Measurements from ENCODE around the gene ADAMTSL1.

ADAMTSL1 gene

DNA sequence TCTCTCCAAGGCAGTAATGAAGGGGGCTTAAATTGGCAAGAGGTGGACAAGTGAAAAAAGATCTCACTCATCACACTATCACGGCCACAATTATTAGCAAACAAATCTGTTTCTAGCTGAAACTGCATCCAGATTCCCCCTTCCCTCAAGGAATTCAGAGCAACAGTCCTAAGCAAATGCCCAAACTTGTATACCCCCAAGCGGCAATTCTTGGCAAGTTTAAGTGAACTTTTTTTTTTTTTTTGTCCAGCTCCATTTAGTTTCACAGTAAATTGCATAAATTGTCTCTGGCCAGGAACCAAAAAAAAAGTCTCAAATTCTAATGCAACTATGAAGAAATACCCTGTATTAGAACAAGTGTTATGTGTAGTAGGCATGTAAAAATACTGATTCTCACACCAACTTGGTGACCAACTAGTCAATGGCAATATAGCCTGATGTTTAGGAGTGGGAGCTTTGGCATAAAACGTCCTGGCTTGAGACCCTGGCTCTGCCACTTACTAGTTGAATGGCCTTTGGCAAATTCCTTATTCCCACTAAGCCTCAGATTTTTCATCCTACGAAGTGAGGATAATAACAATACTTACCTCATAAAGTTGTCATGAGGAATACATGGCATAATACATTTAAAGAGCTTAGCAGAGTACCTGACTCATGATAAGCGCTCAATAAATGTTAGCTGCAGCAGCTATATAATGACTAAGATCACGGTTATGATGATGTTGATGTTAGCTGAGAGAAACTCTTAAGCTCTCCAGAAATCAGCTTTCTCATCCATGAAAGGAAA, 193.2 kb downstream of the ADAMTSL1 start:
- no peak overlapping the region for H3K4me2 ChIP-seq (ENCODE audit: low read depth, low read length, poor library complexity, severe bottlenecking)
- no peaks in the 10 kb centered on the region for H3K27me3 ChIP-seq (ENCODE audit: insufficient read depth, low read length, poor library complexity, severe bottlenecking)
- no peak overlapping the region for H3K4me3 ChIP-seq (ENCODE audit: low read length, poor library complexity, severe bottlenecking)
- no peaks in the 10 kb centered on the region for H3K36me3 ChIP-seq (ENCODE audit: insufficient read depth, low read length)
- no peaks in the 10 kb centered on the region for H3K9me3 ChIP-seq (ENCODE audit: insufficient read depth, low read depth, low read length)
- TF ChIP-seq, protein P1, sequence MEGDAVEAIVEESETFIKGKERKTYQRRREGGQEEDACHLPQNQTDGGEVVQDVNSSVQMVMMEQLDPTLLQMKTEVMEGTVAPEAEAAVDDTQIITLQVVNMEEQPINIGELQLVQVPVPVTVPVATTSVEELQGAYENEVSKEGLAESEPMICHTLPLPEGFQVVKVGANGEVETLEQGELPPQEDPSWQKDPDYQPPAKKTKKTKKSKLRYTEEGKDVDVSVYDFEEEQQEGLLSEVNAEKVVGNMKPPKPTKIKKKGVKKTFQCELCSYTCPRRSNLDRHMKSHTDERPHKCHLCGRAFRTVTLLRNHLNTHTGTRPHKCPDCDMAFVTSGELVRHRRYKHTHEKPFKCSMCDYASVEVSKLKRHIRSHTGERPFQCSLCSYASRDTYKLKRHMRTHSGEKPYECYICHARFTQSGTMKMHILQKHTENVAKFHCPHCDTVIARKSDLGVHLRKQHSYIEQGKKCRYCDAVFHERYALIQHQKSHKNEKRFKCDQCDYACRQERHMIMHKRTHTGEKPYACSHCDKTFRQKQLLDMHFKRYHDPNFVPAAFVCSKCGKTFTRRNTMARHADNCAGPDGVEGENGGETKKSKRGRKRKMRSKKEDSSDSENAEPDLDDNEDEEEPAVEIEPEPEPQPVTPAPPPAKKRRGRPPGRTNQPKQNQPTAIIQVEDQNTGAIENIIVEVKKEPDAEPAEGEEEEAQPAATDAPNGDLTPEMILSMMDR (conservative IDR thresholded peaks at IDR 0.05; ENCODE audit: low read length) = no peak
- no peak for TF ChIP-seq EZH2phosphoT487 (IDR thresholded peaks at IDR 0.05; ENCODE audit: borderline replicate concordance)
- H3K79me2 ChIP-seq (ENCODE audit: insufficient read depth, low read length) = no peaks in the 10 kb centered on the region
- H4K20me1 ChIP-seq (ENCODE audit: insufficient read depth, low read length, poor library complexity, severe bottlenecking) = no peaks in the 10 kb centered on the region
- no peak overlapping the region for H3K9ac ChIP-seq (ENCODE audit: low read depth, low read length, poor library complexity, severe bottlenecking)
- no peak overlapping the region for H2AFZ ChIP-seq (ENCODE audit: low read length)
- H3K4me1 ChIP-seq (ENCODE audit: insufficient read depth, low read length, poor library complexity, severe bottlenecking) = no peaks in the 10 kb centered on the region
- H3K9me2 ChIP-seq (replicated peaks; ENCODE audit: low read depth, low read length) = no peaks in the 10 kb centered on the region
- H3F3A ChIP-seq (ENCODE audit: low read depth) = no peaks in the 10 kb centered on the region

- Histone ChIP-seq H3K4me2 (ENCODE audit: low read depth, low read length, poor library complexity, severe bottlenecking) (no peak overlapping the region), H3K9me2 (replicated peaks; ENCODE audit: low read depth, low read length) (no peaks in the 10 kb centered on the region), H3K4me1 (ENCODE audit: insufficient read depth, low read length, poor library complexity, severe bottlenecking) (no peaks in the 10 kb centered on the region), H3K36me3 (ENCODE audit: insufficient read depth, low read length) (no peaks in the 10 kb centered on the region), H3K4me3 (ENCODE audit: low read length, poor library complexity, severe bottlenecking) (no peak overlapping the region), H3K9me3 (ENCODE audit: insufficient read depth, low read depth, low read length) (no peaks in the 10 kb centered on the region), H3K9ac (ENCODE audit: low read depth, low read length, poor library complexity, severe bottlenecking) (no peak overlapping the region), H2AFZ (ENCODE audit: low read length) (no peak overlapping the region), H4K20me1 (ENCODE audit: insufficient read depth, low read length, poor library complexity, severe bottlenecking) (no peaks in the 10 kb centered on the region), H3K27me3 (ENCODE audit: insufficient read depth, low read length, poor library complexity, severe bottlenecking) (no peaks in the 10 kb centered on the region), H3K79me2 (ENCODE audit: insufficient read depth, low read length) (no peaks in the 10 kb centered on the region), H3F3A (ENCODE audit: low read depth) (no peaks in the 10 kb centered on the region)
- TF ChIP-seq EZH2phosphoT487 (IDR thresholded peaks at IDR 0.05; ENCODE audit: borderline replicate concordance) = no peak
Observed at GRCh38 chr9:18668944-18669343, 195.0 kb downstream of the ADAMTSL1 start.

DNA sequence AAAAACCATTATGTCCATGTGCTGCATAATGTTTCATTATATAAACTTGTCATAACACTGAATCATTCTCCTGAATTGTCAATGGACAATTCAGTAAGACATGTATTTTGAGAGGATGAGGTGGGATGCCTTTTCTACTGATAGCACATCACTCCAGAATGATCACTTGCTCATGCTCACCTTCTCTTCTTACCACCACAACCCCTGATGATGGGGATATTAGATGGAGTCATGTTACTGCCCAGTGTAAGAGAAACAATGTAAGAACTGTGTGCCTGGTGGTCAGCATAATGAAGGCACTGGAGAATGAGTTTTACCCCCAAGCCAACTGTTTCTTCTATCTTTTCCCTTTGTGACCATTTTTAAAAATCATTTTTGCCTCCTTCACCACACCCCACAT, 198.8 kb downstream of the ADAMTSL1 start:
- Histone ChIP-seq H3K4me3 (ENCODE audit: low read length, poor library complexity, severe bottlenecking) (no peak overlapping the region), H3F3A (ENCODE audit: low read depth) (no peaks in the 10 kb centered on the region), H4K20me1 (ENCODE audit: insufficient read depth, low read length, poor library complexity, severe bottlenecking) (no peaks in the 10 kb centered on the region), H2AFZ (ENCODE audit: low read length) (no peak overlapping the region), H3K9me3 (ENCODE audit: insufficient read depth, low read depth, low read length) (no peaks in the 10 kb centered on the region), H3K4me1 (ENCODE audit: insufficient read depth, low read length, poor library complexity, severe bottlenecking) (no peaks in the 10 kb centered on the region), H3K27me3 (ENCODE audit: insufficient read depth, low read length, poor library complexity, severe bottlenecking) (no peaks in the 10 kb centered on the region), H3K9ac (ENCODE audit: low read depth, low read length, poor library complexity, severe bottlenecking) (no peak overlapping the region), H3K36me3 (ENCODE audit: insufficient read depth, low read length) (no peaks in the 10 kb centered on the region), H3K4me2 (ENCODE audit: low read depth, low read length, poor library complexity, severe bottlenecking) (no peak overlapping the region), H3K79me2 (ENCODE audit: insufficient read depth, low read length) (no peaks in the 10 kb centered on the region), H3K9me2 (replicated peaks; ENCODE audit: low read depth, low read length) (no peaks in the 10 kb centered on the region)
- no peak for TF ChIP-seq EZH2phosphoT487 (IDR thresholded peaks at IDR 0.05; ENCODE audit: borderline replicate concordance)
- TF ChIP-seq, protein P1 (conservative IDR thresholded peaks at IDR 0.05; ENCODE audit: low read length) = no peak

DNA sequence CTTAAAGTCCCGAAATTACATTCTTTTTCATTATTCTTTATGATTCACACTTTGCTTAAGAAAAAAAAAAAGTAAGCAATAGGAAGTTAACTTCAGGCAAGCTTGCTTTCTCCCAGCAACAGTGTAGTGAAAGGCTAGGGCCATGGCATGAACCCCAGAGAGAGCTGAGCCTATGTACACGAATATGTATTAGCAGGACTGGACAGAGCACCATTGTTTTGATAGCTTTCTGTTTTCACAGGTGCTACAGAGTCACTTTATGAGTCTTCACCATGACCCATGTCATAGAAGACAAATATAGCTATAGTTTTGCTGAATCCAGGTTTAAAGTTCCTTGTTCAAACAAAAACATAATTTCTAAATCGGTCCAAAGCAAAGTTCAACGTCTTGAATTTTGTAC, 199.2 kb downstream of the ADAMTSL1 start:
- Histone ChIP-seq H3K9ac (ENCODE audit: low read depth, low read length, poor library complexity, severe bottlenecking) (no peak overlapping the region), H3K4me3 (ENCODE audit: low read length, poor library complexity, severe bottlenecking) (no peak overlapping the region), H3K4me2 (ENCODE audit: low read depth, low read length, poor library complexity, severe bottlenecking) (no peak overlapping the region), H3K27me3 (ENCODE audit: insufficient read depth, low read length, poor library complexity, severe bottlenecking) (no peaks in the 10 kb centered on the region), H4K20me1 (ENCODE audit: insufficient read depth, low read length, poor library complexity, severe bottlenecking) (no peaks in the 10 kb centered on the region), H3K9me3 (ENCODE audit: insufficient read depth, low read depth, low read length) (no peaks in the 10 kb centered on the region), H3K4me1 (ENCODE audit: insufficient read depth, low read length, poor library complexity, severe bottlenecking) (no peaks in the 10 kb centered on the region), H3F3A (ENCODE audit: low read depth) (no peaks in the 10 kb centered on the region), H3K36me3 (ENCODE audit: insufficient read depth, low read length) (no peaks in the 10 kb centered on the region), H2AFZ (ENCODE audit: low read length) (no peak overlapping the region), H3K79me2 (ENCODE audit: insufficient read depth, low read length) (no peaks in the 10 kb centered on the region), H3K9me2 (replicated peaks; ENCODE audit: low read depth, low read length) (no peaks in the 10 kb centered on the region)
- no peak for TF ChIP-seq EZH2phosphoT487 (IDR thresholded peaks at IDR 0.05; ENCODE audit: borderline replicate concordance)
- TF ChIP-seq, protein P1 (conservative IDR thresholded peaks at IDR 0.05; ENCODE audit: low read length) = no peak
